ENCODE measurements around the gene ACACB.
A peak's percentile ranks its signal among the peaks of the same experiment; 100 is the strongest.

ACACB gene

GRCh38 chr12:109263439-109263838 lies 147.1 kb downstream of the ACACB start:
- no peak for TF ChIP-seq POU2F2 (IDR thresholded peaks at IDR 0.05; ENCODE audit: low read depth, low read length)
- TF ChIP-seq POLR2A (IDR thresholded peaks at IDR 0.05; ENCODE audit: low read depth, low read length) = no peak
- no peak for TF ChIP-seq POLR2AphosphoS5 (IDR thresholded peaks at IDR 0.05; ENCODE audit: low read depth, low read length)
- no peak for TF ChIP-seq TAF1 (IDR thresholded peaks at IDR 0.05; ENCODE audit: low read depth, low read length)
- TF ChIP-seq PAX5 (IDR thresholded peaks at IDR 0.05; ENCODE audit: insufficient read depth, low read length, severe bottlenecking) = no peak
- TF ChIP-seq SPI1 (IDR thresholded peaks at IDR 0.05; ENCODE audit: low read depth, low read length) = no peak
- DNase-seq (ENCODE audit: insufficient read length, low spot score) = no peak
- no peak for FAIRE-seq

DNA sequence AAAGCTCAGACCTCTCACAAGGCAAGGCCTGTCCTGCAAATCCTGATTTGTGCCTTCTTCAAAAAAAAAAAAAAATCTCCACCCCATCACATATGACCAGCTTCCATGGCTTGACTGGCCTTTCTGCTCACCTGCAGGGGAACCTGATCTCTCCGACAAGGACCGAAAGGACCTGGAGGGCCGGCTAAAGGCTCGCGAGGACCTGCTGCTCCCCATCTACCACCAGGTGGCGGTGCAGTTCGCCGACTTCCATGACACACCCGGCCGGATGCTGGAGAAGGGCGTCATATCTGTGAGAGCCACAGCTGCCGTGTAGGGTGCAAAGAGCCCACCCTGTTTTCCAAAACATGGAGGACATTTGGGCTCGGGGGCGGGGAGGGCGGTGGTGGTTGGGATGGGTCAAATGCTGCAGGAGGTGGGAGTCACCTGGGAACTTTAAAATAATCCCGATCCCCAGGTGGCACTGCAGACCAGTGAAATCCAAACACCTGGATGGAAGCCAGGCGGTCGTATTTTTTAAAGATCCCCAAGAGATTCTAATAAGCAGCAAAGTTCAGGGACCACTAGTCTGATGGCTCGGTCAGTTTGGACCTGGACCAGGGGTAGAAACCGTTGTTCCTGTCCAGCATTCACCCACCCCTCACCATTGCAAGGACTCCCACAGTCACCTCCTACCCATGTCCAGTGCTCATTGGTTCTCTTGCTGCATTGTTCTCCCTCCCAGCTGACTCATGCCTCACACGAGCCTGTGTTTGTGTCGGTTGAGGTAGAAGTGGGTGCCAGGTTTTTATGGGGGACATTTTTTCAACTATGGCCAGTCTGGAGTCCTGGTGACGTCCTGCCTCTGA lies 147.9 kb downstream of the ACACB start:
- TF ChIP-seq SPI1 (IDR thresholded peaks at IDR 0.05; ENCODE audit: low read depth, low read length) = no peak
- no peak for TF ChIP-seq POLR2AphosphoS5 (IDR thresholded peaks at IDR 0.05; ENCODE audit: low read depth, low read length)
- no peak for TF ChIP-seq POU2F2 (IDR thresholded peaks at IDR 0.05; ENCODE audit: low read depth, low read length)
- no peak for TF ChIP-seq POLR2A (IDR thresholded peaks at IDR 0.05; ENCODE audit: low read depth, low read length)
- TF ChIP-seq TAF1 (IDR thresholded peaks at IDR 0.05; ENCODE audit: low read depth, low read length) = no peak
- no peak for TF ChIP-seq PAX5 (IDR thresholded peaks at IDR 0.05; ENCODE audit: insufficient read depth, low read length, severe bottlenecking)
- DNase-seq (ENCODE audit: insufficient read length, low spot score) (peak; percentile 84), FAIRE-seq (peak; percentile 76)

- TF ChIP-seq SPI1 (IDR thresholded peaks at IDR 0.05; ENCODE audit: low read depth, low read length) = no peak
- no peak for TF ChIP-seq POU2F2 (IDR thresholded peaks at IDR 0.05; ENCODE audit: low read depth, low read length)
- TF ChIP-seq POLR2A (IDR thresholded peaks at IDR 0.05; ENCODE audit: low read depth, low read length) = no peak
- TF ChIP-seq POLR2AphosphoS5 (IDR thresholded peaks at IDR 0.05; ENCODE audit: low read depth, low read length) = no peak
- no peak for TF ChIP-seq PAX5 (IDR thresholded peaks at IDR 0.05; ENCODE audit: insufficient read depth, low read length, severe bottlenecking)
- FAIRE-seq (no peak), DNase-seq (ENCODE audit: insufficient read length, low spot score) (no peak)
Measured at GRCh38 chr12:109264943-109265650, 148.7 kb downstream of the ACACB start.

DNA sequence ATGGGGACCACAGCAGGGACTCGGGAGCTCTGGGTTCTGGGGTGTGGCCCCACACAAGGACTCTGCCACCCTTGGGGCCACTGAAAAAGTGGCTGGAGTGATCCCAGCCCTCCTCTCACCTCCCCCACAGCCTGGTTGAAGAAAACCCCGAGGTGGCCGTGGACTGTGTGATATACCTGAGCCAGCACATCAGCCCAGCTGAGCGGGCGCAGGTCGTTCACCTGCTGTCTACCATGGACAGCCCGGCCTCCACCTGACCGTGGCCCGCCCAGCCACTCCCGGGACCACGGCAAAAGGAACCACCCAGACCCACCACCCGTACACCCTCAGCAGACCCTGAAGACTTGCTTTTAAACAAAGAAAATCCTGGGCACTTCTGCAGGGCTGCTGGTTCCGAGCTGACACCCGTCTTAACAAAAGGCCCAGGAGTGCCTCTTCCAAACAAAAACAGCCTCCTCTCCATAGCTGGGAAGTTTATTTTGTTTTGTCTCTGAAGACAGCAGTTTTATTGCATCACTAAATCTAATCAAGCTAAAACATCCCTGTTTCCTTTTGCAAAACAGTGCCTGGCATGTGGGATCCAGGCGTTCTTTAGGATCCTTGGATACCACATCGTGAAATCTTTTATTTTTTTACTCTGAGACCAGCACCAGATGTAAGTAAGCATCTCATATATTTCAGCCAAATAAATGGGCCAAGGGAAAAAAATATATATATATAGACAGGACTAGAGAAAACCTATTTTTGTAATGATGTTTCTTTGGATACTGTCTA lies 149.9 kb downstream of the ACACB start:
- no peak for FAIRE-seq
- DNase-seq (ENCODE audit: insufficient read length, low spot score) = no peak
- TF ChIP-seq POLR2AphosphoS5 (IDR thresholded peaks at IDR 0.05; ENCODE audit: low read depth, low read length) (no peak), SPI1 (IDR thresholded peaks at IDR 0.05; ENCODE audit: low read depth, low read length) (no peak), POLR2A (IDR thresholded peaks at IDR 0.05; ENCODE audit: low read depth, low read length) (no peak), PAX5 (IDR thresholded peaks at IDR 0.05; ENCODE audit: insufficient read depth, low read length, severe bottlenecking) (no peak), TAF1 (IDR thresholded peaks at IDR 0.05; ENCODE audit: low read depth, low read length) (no peak), POU2F2 (IDR thresholded peaks at IDR 0.05; ENCODE audit: low read depth, low read length) (no peak)

DNA sequence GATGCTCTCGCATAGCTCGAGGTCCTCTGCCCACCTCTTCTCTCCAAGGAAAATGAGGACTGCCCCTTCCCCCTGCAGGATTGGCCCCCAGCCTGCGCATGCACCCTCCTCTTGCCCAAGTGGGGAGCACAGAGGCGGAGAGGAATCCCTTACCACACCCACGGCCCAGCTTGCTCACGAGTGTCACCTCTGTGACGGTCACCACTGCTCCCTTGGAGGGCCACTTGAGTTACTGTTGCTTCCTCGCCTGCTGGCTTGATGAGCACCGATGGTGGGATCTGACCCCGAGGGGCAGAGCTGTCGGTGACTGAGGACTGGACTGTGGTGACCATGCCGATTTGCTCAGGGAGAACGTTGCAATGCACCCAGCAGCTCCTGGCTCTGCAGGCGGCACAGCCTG lies 151.0 kb downstream of the ACACB start:
- no peak for FAIRE-seq
- no peak for TF ChIP-seq TAF1 (IDR thresholded peaks at IDR 0.05; ENCODE audit: low read depth, low read length)
- TF ChIP-seq PAX5 (IDR thresholded peaks at IDR 0.05; ENCODE audit: insufficient read depth, low read length, severe bottlenecking) = no peak
- TF ChIP-seq POU2F2 (IDR thresholded peaks at IDR 0.05; ENCODE audit: low read depth, low read length) = no peak
- TF ChIP-seq POLR2AphosphoS5 (IDR thresholded peaks at IDR 0.05; ENCODE audit: low read depth, low read length) = no peak
- no peak for DNase-seq (ENCODE audit: insufficient read length, low spot score)

DNA sequence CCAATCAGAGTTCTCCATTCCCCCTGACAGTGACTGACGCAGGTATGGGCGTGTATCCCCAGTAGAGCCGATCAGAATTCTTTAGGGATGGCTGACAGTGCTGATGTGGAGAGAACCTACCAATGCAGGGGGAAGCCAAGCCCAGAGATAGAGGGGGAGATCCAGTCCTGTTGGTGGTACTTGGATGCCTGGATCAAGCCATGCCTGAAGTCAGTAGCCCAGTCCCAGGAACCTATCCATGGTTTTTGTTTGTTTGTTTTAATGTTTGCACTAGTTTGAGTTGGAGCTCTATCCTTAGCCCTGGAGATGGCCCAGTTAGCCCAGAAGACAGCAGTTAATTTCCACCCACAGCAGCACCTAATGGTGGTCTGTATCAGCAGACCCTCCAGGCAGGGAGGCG lies 152.5 kb downstream of the ACACB start:
- DNase-seq (ENCODE audit: insufficient read length, low spot score) (no peak), FAIRE-seq (no peak)
- TF ChIP-seq PAX5 (IDR thresholded peaks at IDR 0.05; ENCODE audit: insufficient read depth, low read length, severe bottlenecking) (no peak), POLR2A (IDR thresholded peaks at IDR 0.05; ENCODE audit: low read depth, low read length) (no peak), POLR2AphosphoS5 (IDR thresholded peaks at IDR 0.05; ENCODE audit: low read depth, low read length) (no peak), TAF1 (IDR thresholded peaks at IDR 0.05; ENCODE audit: low read depth, low read length) (no peak), POU2F2 (IDR thresholded peaks at IDR 0.05; ENCODE audit: low read depth, low read length) (no peak), SPI1 (IDR thresholded peaks at IDR 0.05; ENCODE audit: low read depth, low read length) (no peak)

DNA sequence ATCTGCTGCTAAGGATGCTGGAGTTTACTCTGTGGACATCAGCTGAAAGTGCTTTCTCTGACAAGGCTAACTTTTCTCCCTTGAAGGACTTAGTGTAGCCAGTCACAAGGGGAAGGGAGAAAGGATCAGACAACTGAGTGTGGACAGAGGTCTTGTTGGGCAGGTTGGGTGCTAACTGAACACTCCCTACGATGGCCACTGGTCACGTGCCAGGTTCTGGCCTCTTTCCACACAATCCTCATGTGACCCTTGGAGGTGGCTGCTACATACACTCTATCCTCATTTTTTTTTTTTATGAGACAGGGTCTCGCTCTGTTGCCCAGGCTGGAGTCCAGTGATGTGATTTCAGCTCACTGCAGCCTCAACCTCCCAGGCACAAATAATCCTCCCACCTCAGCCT lies 153.0 kb downstream of the ACACB start:
- FAIRE-seq (no peak), DNase-seq (ENCODE audit: insufficient read length, low spot score) (no peak)
- no peak for TF ChIP-seq PAX5 (IDR thresholded peaks at IDR 0.05; ENCODE audit: insufficient read depth, low read length, severe bottlenecking)
- no peak for TF ChIP-seq POU2F2 (IDR thresholded peaks at IDR 0.05; ENCODE audit: low read depth, low read length)
- no peak for TF ChIP-seq POLR2AphosphoS5 (IDR thresholded peaks at IDR 0.05; ENCODE audit: low read depth, low read length)
- no peak for TF ChIP-seq SPI1 (IDR thresholded peaks at IDR 0.05; ENCODE audit: low read depth, low read length)
- no peak for TF ChIP-seq POLR2A (IDR thresholded peaks at IDR 0.05; ENCODE audit: low read depth, low read length)

- DNase-seq (ENCODE audit: insufficient read length, low spot score) (no peak), FAIRE-seq (no peak)
- no peak for TF ChIP-seq SPI1 (IDR thresholded peaks at IDR 0.05; ENCODE audit: low read depth, low read length)
- TF ChIP-seq POLR2A (IDR thresholded peaks at IDR 0.05; ENCODE audit: low read depth, low read length) = no peak
- no peak for TF ChIP-seq PAX5 (IDR thresholded peaks at IDR 0.05; ENCODE audit: insufficient read depth, low read length, severe bottlenecking)
- TF ChIP-seq POU2F2 (IDR thresholded peaks at IDR 0.05; ENCODE audit: low read depth, low read length) = no peak
- TF ChIP-seq TAF1 (IDR thresholded peaks at IDR 0.05; ENCODE audit: low read depth, low read length) = no peak
- TF ChIP-seq POLR2AphosphoS5 (IDR thresholded peaks at IDR 0.05; ENCODE audit: low read depth, low read length) = no peak
Measured at GRCh38 chr12:109270494-109270893, 154.1 kb downstream of the ACACB start.

DNA sequence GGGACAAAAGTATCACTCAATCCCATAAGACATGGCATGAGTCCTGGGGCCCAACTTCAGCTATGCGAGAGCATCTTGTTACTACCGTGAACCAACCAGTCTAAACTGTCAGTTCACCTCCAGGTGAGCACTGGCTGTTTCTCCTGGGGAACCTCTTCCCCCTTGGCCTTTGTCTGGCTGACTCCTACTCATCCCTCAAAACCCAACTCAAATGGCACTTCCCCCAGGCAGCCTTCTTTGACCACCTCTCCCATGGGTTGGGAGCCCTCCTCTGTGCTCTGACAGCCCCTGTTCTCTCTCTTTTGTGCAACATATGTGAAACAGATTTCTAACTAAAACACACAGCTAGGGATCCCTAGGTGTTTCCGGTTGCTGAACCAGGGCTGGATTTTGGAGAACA lies 155.0 kb downstream of the ACACB start:
- DNase-seq (ENCODE audit: insufficient read length, low spot score) (no peak), FAIRE-seq (no peak)
- no peak for TF ChIP-seq POU2F2 (IDR thresholded peaks at IDR 0.05; ENCODE audit: low read depth, low read length)
- TF ChIP-seq TAF1 (IDR thresholded peaks at IDR 0.05; ENCODE audit: low read depth, low read length) = no peak
- no peak for TF ChIP-seq SPI1 (IDR thresholded peaks at IDR 0.05; ENCODE audit: low read depth, low read length)
- no peak for TF ChIP-seq POLR2AphosphoS5 (IDR thresholded peaks at IDR 0.05; ENCODE audit: low read depth, low read length)
- no peak for TF ChIP-seq PAX5 (IDR thresholded peaks at IDR 0.05; ENCODE audit: insufficient read depth, low read length, severe bottlenecking)
